Retinal pigment epithelial cell (primary cell): Measurements from ENCODE around the gene YAP1.

Experiments used
- DNase-seq: peaks from one replicate; pipeline ENCODE4 v3.0.0-alpha.2; 2010; ENCODE audit warnings: low read depth
- H3K4me3 ChIP-seq: 2 replicates; pipeline ENCODE4 v1.5.1; 2011; ENCODE audit warnings: mild to moderate bottlenecking, low read length, control low read depth, moderate library complexity
- CTCF ChIP-seq: conservative IDR thresholded peaks from 2 replicates; pipeline ENCODE4 v1.5.1; 2011; ENCODE audit warnings: low read depth, low read length, control low read depth, inconsistent platforms

YAP1 gene

GRCh38 chr11:102110761-102111010 lies 439 bp downstream of the YAP1 start:
- DNase-seq, result no peak
- no peak for TF ChIP-seq CTCF
- H3K4me3 ChIP-seq, result peak overlapping the region; percentile 90

- peak overlapping the region; percentile 90 for H3K4me3 ChIP-seq
- peak; percentile 34 for DNase-seq
- TF ChIP-seq CTCF, result no peak
These were observed 952 bp downstream of the YAP1 start for GRCh38 chr11:102111011-102111786.

GRCh38 chr11:102111787-102112508 lies 1.7 kb downstream of the YAP1 start:
- H3K4me3 ChIP-seq, result peak overlapping the region; percentile 90
- TF ChIP-seq CTCF, result no peak
- peak; percentile 83 for DNase-seq

GRCh38 chr11:102112509-102112821 lies 2.2 kb downstream of the YAP1 start:
- no peak for DNase-seq
- TF ChIP-seq CTCF, result no peak
- peak overlapping the region; percentile 90 for H3K4me3 ChIP-seq

- no peak for DNase-seq
- H3K4me3 ChIP-seq, result no peak overlapping the region
- no peak for TF ChIP-seq CTCF
These were observed 3.8 kb downstream of the YAP1 start for GRCh38 chr11:102114032-102114431.

GRCh38 chr11:102115557-102115956 lies 5.3 kb downstream of the YAP1 start:
- no peak overlapping the region for H3K4me3 ChIP-seq
- no peak for TF ChIP-seq CTCF
- no peak for DNase-seq

GRCh38 chr11:102116453-102117205 lies 6.4 kb downstream of the YAP1 start:
- no peak overlapping the region for H3K4me3 ChIP-seq
- no peak for TF ChIP-seq CTCF
- no peak for DNase-seq
